ENCODE measurements around the gene HGFAC.

The HGFAC gene

GRCh38 chr4:3427134-3427476 is 14.7 kb upstream of the HGFAC start:
- no peak for DNase-seq

GRCh38 chr4:3427706-3428446 is 13.9 kb upstream of the HGFAC start:
- no peak for DNase-seq

- DNase-seq = no peak
Measured at GRCh38 chr4:3429651-3430050, 12.1 kb upstream of the HGFAC start.

GRCh38 chr4:3430524-3430923 is 11.2 kb upstream of the HGFAC start:
- DNase-seq = no peak

GRCh38 chr4:3431446-3431993 is 10.2 kb upstream of the HGFAC start:
- DNase-seq = no peak

GRCh38 chr4:3432381-3432790 is 9.4 kb upstream of the HGFAC start:
- no peak for DNase-seq

GRCh38 chr4:3433138-3433869 is 8.5 kb upstream of the HGFAC start:
- no peak for DNase-seq

- no peak for DNase-seq
Measured at GRCh38 chr4:3434881-3435685, 6.7 kb upstream of the HGFAC start.

- no peak for DNase-seq
Measured at GRCh38 chr4:3435686-3435956, 6.1 kb upstream of the HGFAC start.

- no peak for DNase-seq
Measured at GRCh38 chr4:3436048-3436797, 5.5 kb upstream of the HGFAC start.

- DNase-seq = no peak
Measured at GRCh38 chr4:3436798-3437581, 4.8 kb upstream of the HGFAC start.

- DNase-seq = no peak
Measured at GRCh38 chr4:3437582-3437936, 4.2 kb upstream of the HGFAC start.

- DNase-seq = no peak
Measured at GRCh38 chr4:3437998-3438846, 3.5 kb upstream of the HGFAC start.

GRCh38 chr4:3438847-3439180 is 3.0 kb upstream of the HGFAC start:
- no peak for DNase-seq

- no peak for DNase-seq
Measured at GRCh38 chr4:3439391-3439790, 2.4 kb upstream of the HGFAC start.

GRCh38 chr4:3440011-3440410 is 1.8 kb upstream of the HGFAC start:
- DNase-seq = no peak

GRCh38 chr4:3440979-3441500 is 728 bp upstream of the HGFAC start:
- DNase-seq = no peak

- no peak for DNase-seq
Measured at GRCh38 chr4:3442460-3442958, 741 bp downstream of the HGFAC start.

GRCh38 chr4:3442959-3443749 is 1.4 kb downstream of the HGFAC start:
- peak; percentile 41 for DNase-seq

GRCh38 chr4:3443750-3444309 is 2.1 kb downstream of the HGFAC start:
- DNase-seq = no peak

Data from activated gamma-delta T cell (primary cell).